Epithelial cell of prostate (primary cell): Measurements from ENCODE around the gene GOLGA6C.
"Not testable (repeated sequence)": the region's sequence is repeated elsewhere in the genome, so short reads cannot be mapped to it uniquely, and the experiment has no call there.

ENCODE experiments used
- DNase-seq: peaks from one replicate; pipeline ENCODE4 v3.0.0-alpha.2; 2011; ENCODE audit warnings: low read depth, low spot score
- H3K27ac ChIP-seq: fragments of 450-650 bp; 2 replicates; pipeline ENCODE4 v1.5.1; 2017; ENCODE audit warnings: mild to moderate bottlenecking

The GOLGA6C gene

DNA sequence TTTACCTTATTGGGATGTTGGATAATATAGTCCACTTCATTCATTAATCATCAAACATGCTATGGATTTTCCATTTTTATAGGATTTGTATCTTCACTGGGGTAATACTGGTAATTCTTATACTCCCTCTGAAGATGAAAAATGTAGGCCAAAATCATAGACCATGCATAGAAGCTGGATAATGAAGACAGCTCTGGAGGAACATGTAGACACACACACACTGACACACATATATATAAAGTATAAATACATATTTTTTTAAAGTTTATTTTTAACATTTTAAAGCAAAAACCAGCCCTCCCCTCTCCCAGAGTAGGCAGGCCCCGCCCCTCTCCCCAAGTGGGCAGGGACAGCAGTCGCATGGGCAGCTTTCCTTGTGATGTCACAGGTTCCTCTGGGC, at the start of gene GOLGA6C:
TSS of gene GOLGA6C (plus strand) at position 301 of the 400 bp plus-strand sequence. CDS start 265 bp downstream, outside the sequence.
- H3K27ac ChIP-seq, DNase-seq: not testable (repeated sequence)

DNA sequence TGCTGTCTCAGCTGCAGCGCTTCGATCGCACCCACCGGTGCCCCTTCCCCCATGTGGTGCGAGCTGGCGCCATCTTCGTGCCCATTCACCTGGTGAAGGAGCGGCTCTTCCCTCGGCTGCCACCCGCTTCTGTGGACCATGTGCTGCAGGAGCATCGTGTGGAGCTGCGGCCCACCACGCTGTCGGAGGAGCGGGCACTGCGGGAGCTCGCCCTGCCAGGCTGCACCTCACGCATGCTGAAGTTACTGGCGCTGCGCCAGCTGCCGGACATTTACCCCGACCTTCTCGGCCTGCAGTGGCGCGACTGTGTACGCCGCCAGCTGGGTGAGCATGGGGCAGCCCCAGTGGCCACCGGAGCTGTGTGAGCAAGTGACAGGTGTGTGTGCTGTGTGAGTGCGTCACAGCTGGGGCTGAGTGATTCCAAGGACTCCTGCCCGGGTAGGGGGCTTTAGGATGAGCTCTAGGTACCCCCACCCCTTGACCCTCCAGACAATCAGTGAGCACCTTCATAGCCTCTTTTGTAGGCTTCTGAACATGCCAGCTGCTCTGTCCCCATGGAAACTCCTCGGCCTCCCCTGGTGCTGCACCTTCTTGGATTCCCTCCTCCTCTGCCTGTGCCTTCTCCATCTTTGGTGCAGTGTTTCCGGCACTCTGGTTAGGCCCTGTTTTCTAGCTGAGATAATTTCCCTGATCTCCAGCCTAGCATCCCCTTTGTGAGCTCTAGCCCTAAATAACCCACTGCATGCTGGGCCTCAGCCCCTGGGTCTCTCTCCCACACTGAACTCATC, 49.4 kb upstream of the GOLGA6C start:
- H3K27ac ChIP-seq = no peak overlapping the region
- DNase-seq = no peak

DNA sequence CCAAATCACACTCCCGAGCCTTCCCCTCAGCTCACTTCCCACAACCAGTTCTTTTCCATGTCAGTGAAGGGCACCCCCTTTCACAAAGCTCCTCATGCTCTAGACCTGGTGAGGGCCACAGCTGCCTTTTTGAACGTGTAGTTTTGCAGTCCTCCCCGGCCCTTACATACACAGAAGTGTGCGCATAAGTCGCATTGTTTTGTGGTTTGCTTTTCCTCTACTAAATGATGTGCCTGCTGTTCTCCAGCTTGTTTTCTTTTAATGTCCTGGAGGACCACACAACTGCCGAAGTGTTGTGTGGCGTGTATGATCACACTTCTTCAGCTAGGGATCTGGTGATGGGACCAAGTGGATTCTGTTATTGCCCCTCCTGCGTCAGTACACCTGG, 48.9 kb upstream of the GOLGA6C start:
- DNase-seq = no peak
- no peak overlapping the region for H3K27ac ChIP-seq

GRCh38 chr15:75210811-75211230, 47.3 kb upstream of the GOLGA6C start:
- no peak for DNase-seq
- H3K27ac ChIP-seq = no peak overlapping the region

GRCh38 chr15:75211436-75212199, 46.5 kb upstream of the GOLGA6C start:
- DNase-seq = no peak
- no peak overlapping the region for H3K27ac ChIP-seq

GRCh38 chr15:75212200-75212858, 45.8 kb upstream of the GOLGA6C start:
- DNase-seq = no peak
- H3K27ac ChIP-seq = no peak overlapping the region

- no peak overlapping the region for H3K27ac ChIP-seq
- DNase-seq = no peak
These were observed 44.8 kb upstream of the GOLGA6C start for GRCh38 chr15:75213212-75213767.

DNA sequence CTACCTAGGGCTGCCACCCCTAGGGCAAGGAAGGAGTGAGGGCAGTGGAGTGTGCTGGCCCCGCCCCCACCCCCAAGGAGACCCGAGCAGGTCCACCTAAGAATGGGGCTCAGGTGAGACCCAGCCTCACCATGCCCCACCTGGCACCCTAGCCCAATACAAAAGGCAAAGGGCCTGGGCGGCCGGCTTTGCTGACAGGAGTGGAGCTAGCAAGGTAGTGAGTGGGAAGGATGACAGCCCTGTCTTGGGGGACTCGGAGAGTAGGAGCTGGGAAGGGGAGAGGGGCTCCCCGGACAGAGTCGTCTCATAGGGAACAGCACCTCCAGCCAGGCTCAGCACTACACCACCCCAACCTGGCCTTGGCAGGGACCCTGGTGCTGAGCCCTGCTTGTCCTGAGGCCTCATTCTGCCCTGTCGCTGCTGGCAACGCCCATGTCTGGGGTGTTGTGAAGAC, 44.3 kb upstream of the GOLGA6C start:
- DNase-seq = no peak
- H3K27ac ChIP-seq = no peak overlapping the region

- no peak for DNase-seq
- no peak overlapping the region for H3K27ac ChIP-seq
These were observed 43.6 kb upstream of the GOLGA6C start for GRCh38 chr15:75214293-75215096.

DNA sequence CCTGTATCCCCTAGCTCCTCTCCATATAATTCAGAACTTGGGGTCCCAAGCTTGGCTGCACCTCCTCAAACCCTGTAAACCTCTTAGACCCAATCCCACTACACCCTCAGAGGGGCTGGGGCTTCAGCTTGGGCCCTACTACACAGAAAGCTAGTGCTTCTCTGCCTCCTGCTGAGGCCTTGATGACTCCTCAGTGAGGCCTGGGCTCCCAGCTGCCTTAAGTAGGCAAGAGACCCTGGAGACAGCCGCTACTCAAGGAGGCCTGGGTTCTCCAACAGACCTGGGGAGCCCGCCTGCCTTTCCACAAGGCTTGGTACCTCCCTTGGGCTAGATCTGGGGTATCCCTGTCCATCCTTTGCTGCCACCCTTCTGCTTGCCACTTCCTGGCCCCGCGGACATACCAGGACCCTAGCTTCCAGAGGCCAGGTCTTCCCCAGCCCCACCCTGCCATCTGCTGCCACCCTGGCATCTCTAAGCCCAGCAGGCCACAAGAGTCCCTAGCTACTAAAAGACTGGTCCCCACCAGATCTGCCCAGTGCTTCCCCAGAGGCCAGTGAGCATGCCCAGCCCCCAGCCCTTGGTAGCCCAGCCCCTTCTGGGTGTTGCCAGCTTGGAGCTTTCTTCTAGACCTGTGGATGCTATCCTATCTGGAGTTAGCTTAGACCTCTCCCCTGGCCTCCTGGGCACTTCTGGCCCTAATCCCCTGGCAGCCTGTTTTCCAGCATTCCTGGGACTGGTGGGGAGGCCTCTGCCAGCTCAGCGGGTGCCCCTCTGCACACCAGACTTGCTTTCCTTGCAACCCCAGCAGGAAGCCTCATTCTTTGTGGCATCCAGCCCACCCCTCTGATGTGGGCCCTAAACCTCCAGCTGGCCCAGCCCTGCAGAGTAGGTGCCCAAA, 42.8 kb upstream of the GOLGA6C start:
- H3K27ac ChIP-seq = no peak overlapping the region
- DNase-seq = no peak

DNA sequence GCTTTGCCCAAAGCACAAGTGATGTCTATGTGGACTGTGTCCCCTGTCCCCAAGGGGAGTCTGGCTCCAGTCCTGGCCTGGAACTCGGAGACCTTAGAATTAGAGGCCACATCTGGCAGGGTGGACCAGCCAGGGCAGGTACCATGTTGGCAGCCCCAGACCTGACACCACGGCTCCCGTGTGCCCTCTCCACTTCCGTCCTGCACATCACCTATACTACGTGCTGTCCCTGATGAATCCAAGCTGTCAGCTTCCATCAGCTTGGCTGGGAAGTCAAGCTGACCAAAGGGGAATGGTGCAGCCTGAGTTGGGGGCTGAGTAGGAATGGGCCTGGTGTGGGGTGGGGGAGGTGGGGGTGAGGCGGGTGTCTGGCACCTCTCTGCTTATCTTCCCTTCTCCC, 41.1 kb upstream of the GOLGA6C start:
- no peak overlapping the region for H3K27ac ChIP-seq
- no peak for DNase-seq

DNA sequence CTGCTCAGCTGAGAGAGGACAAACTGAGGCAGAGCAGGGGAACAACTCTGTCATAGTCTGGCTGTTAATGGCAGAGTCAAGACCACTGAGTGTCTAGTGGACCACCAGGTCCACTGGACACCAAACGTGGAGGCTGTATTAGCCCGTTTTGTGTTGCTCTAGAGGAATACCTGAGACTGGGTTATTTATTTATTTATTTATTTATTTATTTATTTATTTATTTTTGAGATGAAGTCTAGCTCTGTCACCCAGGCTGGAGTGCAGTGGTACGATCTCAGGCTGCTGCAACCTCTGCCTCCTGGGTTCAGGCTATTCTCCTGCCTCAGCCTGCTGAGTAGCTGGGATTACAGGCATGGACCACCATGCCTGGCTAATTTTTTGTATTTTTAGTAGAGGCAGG, 40.6 kb upstream of the GOLGA6C start:
- DNase-seq, H3K27ac ChIP-seq: not testable (repeated sequence)

- not testable (repeated sequence) for DNase-seq
- peak overlapping the region; percentile 31 for H3K27ac ChIP-seq
These were observed 38.6 kb upstream of the GOLGA6C start for GRCh38 chr15:75219507-75219929.

DNA sequence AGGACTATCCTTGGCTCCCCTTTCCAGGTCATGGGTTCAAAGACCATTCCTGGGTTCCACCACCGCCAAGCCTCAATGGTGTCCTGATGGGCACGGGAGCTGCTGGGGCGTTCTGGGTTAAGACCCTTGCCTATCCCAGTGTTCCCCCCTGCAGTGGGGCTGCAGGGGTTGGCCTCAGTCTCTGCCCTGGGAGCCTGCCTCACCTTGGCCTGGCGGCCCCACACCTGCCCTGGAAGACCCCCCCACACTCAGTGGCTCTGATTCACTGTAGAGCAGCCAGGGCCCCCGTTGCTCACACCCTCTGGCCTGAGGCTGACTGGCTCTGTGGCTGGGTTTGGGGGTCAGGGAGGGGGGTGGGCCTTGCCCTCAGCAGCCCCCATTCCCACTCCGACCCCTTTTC, 34.4 kb upstream of the GOLGA6C start:
- no peak for DNase-seq
- no peak overlapping the region for H3K27ac ChIP-seq

GRCh38 chr15:75224281-75224680, 33.9 kb upstream of the GOLGA6C start:
- no peak for DNase-seq
- no peak overlapping the region for H3K27ac ChIP-seq

- H3K27ac ChIP-seq, DNase-seq: not testable (repeated sequence)
These were observed 32.9 kb upstream of the GOLGA6C start for GRCh38 chr15:75225102-75225836.

DNA sequence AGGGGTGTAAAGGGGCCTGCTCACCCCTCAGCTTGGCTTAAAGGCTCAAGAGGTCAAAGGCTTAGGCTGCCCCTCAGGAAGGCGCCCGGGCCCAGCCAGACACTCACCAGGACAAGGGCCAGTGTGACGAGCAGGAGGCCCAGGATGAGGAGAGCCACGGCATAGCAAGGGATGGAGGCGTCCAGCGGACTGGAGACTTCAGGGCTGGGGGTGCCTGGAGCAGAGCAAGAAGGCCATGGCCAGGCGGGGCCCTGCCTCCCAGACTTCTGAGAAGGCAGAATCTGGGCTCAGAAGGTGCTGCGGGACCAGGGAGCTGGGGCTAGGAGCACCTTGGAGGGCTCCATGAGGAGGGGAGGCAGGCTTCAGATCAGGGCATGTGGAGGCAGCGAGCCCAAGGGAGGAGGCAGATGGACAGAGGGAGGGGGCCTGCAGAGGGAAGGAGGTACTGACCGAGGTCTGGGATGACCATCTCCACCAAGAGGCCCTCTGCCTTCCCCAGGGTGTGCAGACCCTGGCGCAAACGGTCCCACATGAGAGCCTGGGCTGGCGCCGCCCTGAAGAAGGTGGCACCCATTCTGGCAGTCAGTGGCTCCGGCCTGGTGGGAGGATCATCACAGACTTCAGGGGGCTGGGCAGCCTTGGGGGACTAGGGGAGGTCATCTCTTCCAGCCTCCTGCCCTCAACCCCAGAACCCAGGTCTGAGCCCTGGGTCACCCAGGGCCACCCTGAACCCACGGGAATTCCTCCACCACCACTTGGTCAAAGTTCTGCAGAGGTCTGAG, 32.0 kb upstream of the GOLGA6C start:
- DNase-seq = no peak
- H3K27ac ChIP-seq = no peak overlapping the region
